Activated CD4-positive, alpha-beta T cell treated with anti-CD3 and anti-CD28 coated beads, Interleukin-10, Interleukin-2, amounts not matched to agents 100 ng/mL and 50 ng/mL, durations not matched to agents 16 hours and 8 hours (primary cell): Measurements from ENCODE around the gene MRM1.
"Not testable (repeated sequence)": the region's sequence is repeated elsewhere in the genome, so short reads cannot be mapped to it uniquely, and the experiment has no call there.

Experiments used
- DNase-seq: peaks from one replicate; pipeline ENCODE4 v3.0.0-alpha.2; 2020

Gene MRM1

DNA sequence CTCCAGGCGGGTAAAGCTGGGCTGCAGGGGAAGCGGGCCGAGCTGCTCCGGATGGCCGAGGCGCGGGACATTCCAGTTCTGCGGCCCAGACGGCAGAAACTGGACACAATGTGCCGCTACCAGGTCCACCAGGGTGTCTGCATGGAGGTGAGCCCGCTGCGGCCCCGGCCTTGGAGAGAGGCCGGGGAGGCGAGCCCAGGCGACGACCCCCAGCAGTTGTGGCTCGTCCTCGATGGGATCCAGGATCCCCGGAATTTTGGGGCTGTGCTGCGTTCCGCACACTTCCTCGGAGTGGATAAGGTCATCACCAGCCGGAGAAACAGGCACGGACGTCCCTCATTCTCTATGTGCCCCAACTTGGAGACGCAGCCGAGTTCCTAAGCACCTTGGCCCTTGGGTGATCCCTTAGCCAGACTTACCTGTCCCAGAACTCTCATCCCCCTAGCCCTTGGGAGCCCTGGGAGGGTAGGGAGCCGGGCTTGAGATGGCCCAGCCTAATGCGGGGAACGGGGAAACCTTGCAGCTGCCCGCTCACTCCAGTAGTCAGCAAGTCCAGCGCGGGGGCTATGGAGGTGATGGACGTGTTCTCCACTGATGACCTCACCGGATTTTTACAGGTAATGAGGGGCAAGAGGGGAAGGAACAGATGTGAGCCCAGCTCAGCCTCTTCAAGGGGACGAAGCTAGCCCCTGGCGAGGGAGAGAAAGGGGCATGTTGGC is 806 bp downstream of the MRM1 start:
- DNase-seq = peak; percentile 5

DNA sequence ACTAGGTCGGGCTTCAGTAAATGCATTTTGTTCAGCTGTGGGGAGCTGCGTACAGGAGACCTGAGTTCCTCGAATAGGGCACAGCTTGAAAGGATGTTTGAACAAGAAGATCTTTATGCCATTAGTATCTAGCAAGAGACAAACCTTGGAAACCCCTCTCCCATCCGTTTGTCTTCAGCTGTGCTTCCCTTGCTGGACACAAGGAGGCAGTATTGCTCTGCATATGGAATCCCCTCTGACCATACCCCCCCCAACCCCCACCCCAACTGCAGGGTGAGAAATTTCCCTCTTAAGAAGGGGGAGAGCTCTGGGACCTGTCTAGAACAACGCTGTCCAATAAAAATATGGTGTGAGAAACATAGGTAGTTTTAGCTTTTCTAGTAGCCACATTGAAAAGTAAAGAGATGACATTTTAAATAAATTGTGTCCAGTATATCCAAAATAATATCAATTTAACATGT is 1.6 kb downstream of the MRM1 start:
- DNase-seq = peak; percentile 84

DNA sequence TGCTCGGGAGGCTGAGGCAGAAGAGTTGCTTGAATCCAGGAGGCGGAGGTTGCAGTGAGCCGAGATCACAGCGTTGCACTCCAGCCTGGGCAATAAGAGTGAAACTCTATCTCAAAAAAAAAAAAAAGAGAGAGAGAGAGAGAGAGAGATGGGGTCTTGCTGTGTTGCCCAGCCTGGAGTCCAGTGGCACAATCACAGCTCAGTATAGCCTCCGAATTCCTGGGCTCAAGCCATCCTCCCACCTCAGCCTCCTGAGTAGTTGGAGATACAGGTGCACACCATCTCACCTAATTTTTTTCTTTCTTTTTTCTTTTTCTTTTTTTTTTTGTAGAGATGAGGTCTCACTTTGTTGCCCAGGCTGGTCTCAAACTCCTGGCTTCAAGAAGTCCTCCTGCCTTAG is 3.6 kb downstream of the MRM1 start:
- DNase-seq = not testable (repeated sequence)

GRCh38 chr17:36608280-36608679 is 6.9 kb downstream of the MRM1 start:
- no peak for DNase-seq

DNA sequence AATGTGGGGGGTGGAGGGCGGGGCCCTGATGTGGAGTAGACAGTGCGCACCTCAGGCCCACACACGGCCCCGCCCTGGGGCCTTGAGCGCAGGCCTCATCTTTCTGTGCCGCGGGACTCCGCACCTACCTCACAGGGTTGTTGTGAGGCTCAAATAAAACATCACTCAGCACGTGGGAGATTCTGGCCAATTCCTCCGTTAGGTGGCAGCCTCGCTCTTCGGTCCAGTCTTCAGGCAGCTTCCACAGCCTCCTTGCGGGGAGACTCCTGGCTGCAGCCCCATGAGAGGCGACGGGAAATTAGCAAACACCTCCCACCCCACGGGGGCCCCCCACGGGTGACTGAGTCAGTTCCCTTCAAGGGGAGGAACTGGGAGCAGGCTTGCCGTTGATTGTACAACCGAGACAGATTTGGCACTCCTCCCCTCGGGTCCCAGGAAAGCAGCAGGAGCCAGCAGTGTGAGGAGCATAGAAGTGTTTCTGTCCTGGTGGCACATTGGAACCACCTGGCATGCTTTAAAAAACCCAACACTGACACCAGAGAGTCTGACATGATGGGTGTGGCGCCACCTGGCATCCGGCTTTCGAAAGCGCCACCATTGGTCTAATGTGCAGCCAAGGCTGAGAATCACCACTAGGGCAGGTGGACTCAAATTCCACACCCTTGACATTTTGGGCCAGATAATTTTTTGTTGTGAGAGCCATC is 7.6 kb downstream of the MRM1 start:
- peak; percentile 29 for DNase-seq

GRCh38 chr17:36609498-36609862 is 8.1 kb downstream of the MRM1 start:
- DNase-seq = no peak

- no peak for DNase-seq
These were observed 9.1 kb downstream of the MRM1 start for GRCh38 chr17:36610474-36610873.

DNA sequence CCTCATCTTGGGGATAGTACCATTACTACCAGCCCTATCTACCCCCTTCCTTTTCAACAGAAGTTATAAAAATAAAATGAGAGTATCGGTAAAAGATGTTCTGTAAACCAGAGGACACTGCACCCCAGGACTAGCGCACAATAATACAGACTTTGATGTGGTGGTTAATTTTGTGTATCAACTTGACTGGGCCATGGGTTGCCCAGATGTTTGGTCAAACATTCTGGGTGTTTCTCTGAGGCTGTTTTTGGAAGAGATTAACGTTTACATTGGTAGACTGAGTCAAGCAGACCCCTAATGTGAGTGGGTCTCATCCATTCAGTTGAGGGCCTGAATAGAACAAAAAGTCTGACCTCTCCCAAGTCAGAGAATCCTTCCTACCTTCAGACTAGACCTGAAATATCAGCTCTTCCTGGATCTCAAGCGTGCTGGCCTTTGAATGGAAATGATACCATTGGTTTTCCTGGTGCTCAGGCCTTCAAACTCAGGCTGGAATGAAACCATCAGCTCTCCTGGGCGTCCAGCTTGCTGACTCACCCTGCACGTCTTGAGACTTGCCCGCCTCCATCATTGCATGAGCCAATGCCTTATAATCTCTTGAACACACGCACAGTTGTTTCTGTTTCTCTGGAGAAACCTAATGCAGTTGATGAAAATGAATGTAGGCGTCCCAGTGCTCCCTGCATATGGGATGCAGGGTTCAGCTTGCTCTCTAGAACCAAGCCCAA is 10.1 kb downstream of the MRM1 start:
- no peak for DNase-seq

DNA sequence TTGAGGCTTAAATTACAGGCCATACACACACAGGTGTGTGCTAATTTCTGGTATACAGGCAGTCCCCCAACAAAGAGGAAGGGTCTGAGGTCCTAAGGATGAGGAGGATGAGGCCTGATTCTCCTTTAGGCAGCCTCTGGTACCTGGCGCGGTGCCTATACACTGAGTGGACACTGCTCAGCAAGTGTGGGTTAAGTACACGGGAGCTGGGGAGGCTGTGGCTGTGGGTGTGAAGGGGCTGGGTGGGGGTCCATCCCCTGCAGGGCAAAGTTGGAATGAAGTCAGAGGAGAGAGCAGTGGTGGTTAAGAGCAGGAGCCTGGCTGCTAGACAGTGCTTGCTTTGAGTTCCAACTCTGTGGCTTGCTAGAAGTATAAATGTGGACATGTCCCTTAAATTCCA is 10.9 kb downstream of the MRM1 start:
- DNase-seq = no peak

GRCh38 chr17:36613155-36613554 is 11.8 kb downstream of the MRM1 start:
- DNase-seq = no peak

DNA sequence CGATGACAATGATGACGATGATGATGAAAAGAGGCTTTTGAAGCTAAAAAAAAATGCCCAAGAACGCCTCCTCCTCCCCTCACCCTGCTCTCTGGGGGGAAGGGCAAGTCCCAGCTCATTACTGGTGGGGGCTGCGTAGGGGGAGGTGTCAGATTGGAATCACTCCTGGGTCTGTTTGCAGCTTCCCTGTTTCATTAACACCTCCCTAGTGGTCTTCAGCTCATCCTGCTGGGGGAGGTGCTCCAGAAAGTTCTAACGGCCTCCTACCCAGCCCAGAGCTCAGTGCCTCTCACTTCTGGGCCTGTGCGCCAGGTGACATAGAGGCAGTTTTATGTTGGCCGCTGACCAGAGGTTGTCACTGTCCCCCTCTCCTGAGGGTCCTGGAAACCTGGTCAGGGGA is 12.7 kb downstream of the MRM1 start:
- no peak for DNase-seq

GRCh38 chr17:36614933-36615332 is 13.6 kb downstream of the MRM1 start:
- DNase-seq = no peak

- DNase-seq = no peak
These were observed 15.0 kb downstream of the MRM1 start for GRCh38 chr17:36616061-36617029.

DNA sequence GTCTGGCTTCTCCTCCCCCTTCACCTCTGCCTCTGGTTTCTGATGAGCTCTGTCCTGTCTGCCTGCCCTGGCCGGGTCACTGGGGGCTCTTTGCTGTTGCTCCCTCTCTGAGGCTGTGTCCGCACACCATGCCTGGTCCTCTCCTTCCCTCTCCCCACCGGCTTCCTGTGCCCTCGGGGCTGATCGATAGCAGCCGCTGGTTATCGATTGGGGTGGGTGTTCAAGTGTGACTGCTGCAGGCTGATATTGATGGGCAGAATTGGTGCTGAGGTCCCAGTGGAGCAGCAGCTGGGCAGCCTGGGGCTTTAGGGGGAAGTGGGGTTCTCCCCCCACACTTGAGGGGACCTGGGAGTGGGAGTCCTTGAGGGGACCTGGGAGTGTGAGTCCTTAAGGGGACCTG is 16.4 kb downstream of the MRM1 start:
- no peak for DNase-seq

- DNase-seq = no peak
These were observed 21.9 kb downstream of the MRM1 start for GRCh38 chr17:36623281-36623680.

- DNase-seq = no peak
These were observed 23.8 kb downstream of the MRM1 start for GRCh38 chr17:36625188-36625587.

DNA sequence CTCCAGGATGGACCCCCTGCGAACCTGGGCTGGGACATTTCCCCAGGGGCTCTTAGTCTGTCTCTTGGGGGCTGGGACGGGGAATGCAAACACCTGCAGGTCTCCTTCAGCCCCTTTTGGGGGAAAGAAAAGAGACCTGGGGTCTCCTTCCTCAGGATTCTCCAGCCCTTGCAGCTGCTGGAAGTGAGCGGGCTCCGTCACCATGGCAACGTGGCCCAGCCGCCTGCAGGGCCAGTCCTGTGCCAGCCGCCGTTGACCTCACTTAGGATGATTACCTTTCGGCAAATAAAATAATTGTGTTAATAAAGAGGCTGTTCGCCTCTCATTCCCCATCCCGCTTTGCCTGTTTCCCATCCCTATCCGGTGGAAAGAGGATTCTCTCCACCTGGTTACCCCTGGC is 25.7 kb downstream of the MRM1 start:
- no peak for DNase-seq

GRCh38 chr17:36628576-36628975 is 27.2 kb downstream of the MRM1 start:
- no peak for DNase-seq

- DNase-seq = peak; percentile 82
These were observed 28.0 kb downstream of the MRM1 start for GRCh38 chr17:36629252-36629847.

DNA sequence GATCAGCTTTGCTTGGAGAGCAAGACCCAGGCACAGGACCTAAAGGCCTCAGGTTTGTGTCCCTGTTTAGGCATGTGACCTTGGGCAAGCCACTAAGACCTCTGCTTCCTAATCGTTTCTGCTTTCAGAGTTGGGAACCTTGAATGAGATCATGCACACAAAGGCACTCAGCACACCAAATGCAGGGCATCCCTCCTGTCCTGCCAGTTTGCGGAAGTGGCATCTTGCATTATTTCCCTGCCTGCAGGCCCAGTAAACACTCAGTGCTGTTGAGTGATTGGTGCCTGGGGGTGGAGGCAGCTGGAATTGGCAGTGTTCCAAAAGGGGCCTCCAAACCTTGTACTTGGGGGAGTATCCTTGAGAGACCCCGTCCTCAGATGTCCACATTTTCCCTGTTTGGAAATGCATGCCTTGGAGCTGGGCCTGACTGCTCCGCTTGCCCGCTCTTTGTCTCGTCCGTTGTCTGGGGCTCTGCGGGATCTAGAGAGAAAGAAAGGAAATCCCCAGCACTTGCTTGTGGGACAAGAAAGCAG is 28.7 kb downstream of the MRM1 start:
- no peak for DNase-seq

- no peak for DNase-seq
These were observed 29.6 kb downstream of the MRM1 start for GRCh38 chr17:36631022-36631421.
